Activated CD8-positive, alpha-beta T cell treated with anti-CD3 and anti-CD28 coated beads, Interleukin-2, amount 10 ng/mL, durations not matched to agents 7 days and 5 days (primary cell): ENCODE measurements around the gene TRIM16. TPM values are rescaled to one million over a fixed set of nuclear protein-coding genes. Genes with fewer than 3 reads are reported as not detected.
"Not testable (repeated sequence)": the region's sequence is repeated elsewhere in the genome, so short reads cannot be mapped to it uniquely, and the experiment has no call there.

Source experiments
- ATAC-seq: fragments of 150-1000 bp; cut with Tn5 transposase; one replicate; pipeline ENCODE4 v1.10.0; 2021; ENCODE audit warnings: moderate library complexity
- CTCF ChIA-PET: fragments of 350-600 bp; sonication (Branson Sonifier 250); formaldehyde crosslinking; loops from one replicate; lab custom pipeline; 2021; ENCODE audit warnings: antibody characterized with exemption; lab: Charles Lee
- POLR2A ChIA-PET: fragments of 350-600 bp; sonication (Branson Sonifier 250); formaldehyde crosslinking; loops from one replicate; lab custom pipeline; 2021; ENCODE audit warnings: antibody characterized with exemption; lab: Charles Lee
- DNase-seq: peaks from one replicate; pipeline ENCODE4 v3.0.0-alpha.2; 2020
- H3K27ac Mint-ChIP-seq: one replicate; pipeline ENCODE4 v1.8.0; 2021; ENCODE audit warnings: mild to moderate bottlenecking, mixed read lengths
- H3K27me3 Mint-ChIP-seq: one replicate; pipeline ENCODE4 v1.8.0; 2021; ENCODE audit warnings: low read depth, mixed read lengths
- H3K36me3 Mint-ChIP-seq: one replicate; pipeline ENCODE4 v1.8.0; 2021; ENCODE audit warnings: low read depth, mixed read lengths
- H3K4me1 Mint-ChIP-seq: one replicate; pipeline ENCODE4 v1.8.0; 2021; ENCODE audit warnings: low read depth, mixed read lengths
- H3K4me3 Mint-ChIP-seq: one replicate; pipeline ENCODE4 v1.8.0; 2021; ENCODE audit warnings: mild to moderate bottlenecking, mixed read lengths
- H3K9me3 Mint-ChIP-seq: one replicate; pipeline ENCODE4 v1.8.0; 2022; ENCODE audit warnings: mixed read lengths; ENCODE audit not compliant: insufficient read depth
- total RNA-seq, 2 experiments: library from RNA; stranded (reverse); gene quantifications; one replicate each; pipeline ENCODE4 v1.2.3, GENCODE V29; 2021

TRIM16 gene
- 10 to 100 TPM in 1 of 2 experiments, 1 to 10 TPM in 1; 10.0 to 11.9 TPM for total RNA-seq

DNA sequence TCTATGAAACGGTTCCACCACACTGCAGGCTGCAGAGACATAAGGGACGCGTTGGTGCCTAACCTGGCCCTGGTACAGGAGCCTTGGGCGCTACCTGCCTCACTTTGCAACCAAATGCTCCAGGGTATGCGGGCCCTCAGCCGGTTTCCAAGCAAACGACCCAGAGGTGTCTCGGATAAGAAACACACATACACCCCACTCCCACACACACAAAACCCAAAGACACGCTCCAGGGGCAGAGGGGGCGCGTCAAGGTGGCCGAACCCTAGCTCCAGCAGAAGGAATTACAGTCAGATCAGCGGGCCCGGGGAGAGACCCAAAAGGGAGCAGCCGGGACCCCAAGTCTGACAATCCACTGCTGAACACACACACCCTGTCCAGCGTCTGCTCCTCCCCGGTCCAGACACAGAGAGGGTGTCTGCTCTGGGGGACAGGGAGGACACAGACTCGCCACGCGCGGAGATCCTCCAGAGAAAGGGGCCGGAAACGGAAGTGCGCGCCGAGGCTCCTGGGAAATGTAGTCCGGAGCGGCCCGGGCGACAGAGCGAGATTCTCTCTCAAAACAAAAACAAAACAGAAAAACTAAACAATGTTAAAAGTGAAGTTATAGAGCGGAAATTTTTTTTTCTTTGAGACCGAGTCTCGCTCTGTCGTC is at the start of gene TRIM16:
TRIM16 (minus strand) TSS at position 488 of the 655 bp plus-strand sequence. CDS start 32,702 bp downstream, outside the sequence.
- H3K9me3 Mint-ChIP-seq, POLR2A ChIA-PET, H3K27me3 Mint-ChIP-seq, CTCF ChIA-PET: not testable (repeated sequence)
- H3K36me3 Mint-ChIP-seq, result peaks cover 11% of the 10 kb centered on the region
- DNase-seq, result peak; percentile 86
- peak within 1 kb of the TSS; percentile 93 for H3K27ac Mint-ChIP-seq
- peaks cover 37% of the 10 kb centered on the region for H3K4me1 Mint-ChIP-seq
- peak within 1 kb of the TSS; percentile 94 for H3K4me3 Mint-ChIP-seq
- ATAC-seq, result peak; percentile 96

DNA sequence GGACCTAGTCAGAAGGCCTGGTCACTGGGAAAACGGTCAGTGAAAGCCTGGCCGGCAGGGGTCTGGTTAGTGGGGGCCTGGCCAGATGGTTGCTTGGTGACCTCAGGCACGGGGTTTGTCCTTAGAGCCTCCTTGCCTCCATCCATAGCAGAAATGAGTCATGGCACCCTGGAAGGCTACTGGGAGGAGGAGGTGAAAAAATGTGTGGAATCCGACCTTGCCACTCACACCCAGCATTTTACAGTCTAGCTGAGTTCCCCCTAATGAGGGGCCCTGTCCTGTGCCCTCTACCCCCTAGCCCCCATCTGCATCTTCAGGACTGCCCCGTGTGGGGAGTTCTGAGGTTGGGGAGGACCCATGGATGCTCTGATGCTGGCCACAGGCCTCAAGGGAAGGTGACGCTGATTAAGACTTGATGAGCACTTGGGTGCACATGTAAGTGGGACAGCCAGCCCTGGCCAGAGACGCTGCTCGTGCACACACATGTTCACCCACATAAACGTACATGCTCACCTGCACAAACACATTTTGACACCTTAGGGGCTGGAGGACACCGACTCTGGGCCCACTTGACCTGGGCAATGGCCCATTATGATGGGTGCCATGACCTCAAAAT is 49.2 kb upstream of the TRIM16 start:
- POLR2A ChIA-PET, H3K9me3 Mint-ChIP-seq, H3K36me3 Mint-ChIP-seq, H3K4me3 Mint-ChIP-seq, H3K27ac Mint-ChIP-seq, H3K27me3 Mint-ChIP-seq, DNase-seq, H3K4me1 Mint-ChIP-seq, ATAC-seq, CTCF ChIA-PET: not testable (repeated sequence)

DNA sequence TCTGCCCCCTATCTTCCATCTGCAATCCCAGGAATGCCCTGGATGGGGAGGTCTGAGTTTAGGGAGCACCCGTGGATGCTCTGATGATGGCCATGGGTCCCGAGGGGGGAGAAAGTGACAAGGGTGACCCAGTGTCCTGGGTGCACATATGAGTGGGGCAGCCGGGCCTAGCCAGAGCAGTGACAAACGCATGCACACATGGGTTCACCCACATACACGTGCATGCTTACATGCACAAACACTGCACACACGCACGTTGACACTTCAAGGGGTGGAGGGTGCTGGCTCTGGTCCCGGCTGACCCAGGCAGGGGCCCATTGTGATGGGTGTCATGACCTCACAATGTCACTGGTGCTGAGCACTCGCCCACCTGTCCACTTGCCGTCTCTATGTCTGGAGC is 47.8 kb upstream of the TRIM16 start, which contains the start of gene TBC1D26:
TBC1D26 (plus strand) TSS at position 384 of the 400 bp plus-strand sequence. CDS start 3,066 bp downstream, outside the sequence.
- H3K4me1 Mint-ChIP-seq, H3K36me3 Mint-ChIP-seq, POLR2A ChIA-PET, DNase-seq, H3K27me3 Mint-ChIP-seq, H3K4me3 Mint-ChIP-seq, H3K27ac Mint-ChIP-seq, CTCF ChIA-PET, ATAC-seq, H3K9me3 Mint-ChIP-seq: not testable (repeated sequence)

DNA sequence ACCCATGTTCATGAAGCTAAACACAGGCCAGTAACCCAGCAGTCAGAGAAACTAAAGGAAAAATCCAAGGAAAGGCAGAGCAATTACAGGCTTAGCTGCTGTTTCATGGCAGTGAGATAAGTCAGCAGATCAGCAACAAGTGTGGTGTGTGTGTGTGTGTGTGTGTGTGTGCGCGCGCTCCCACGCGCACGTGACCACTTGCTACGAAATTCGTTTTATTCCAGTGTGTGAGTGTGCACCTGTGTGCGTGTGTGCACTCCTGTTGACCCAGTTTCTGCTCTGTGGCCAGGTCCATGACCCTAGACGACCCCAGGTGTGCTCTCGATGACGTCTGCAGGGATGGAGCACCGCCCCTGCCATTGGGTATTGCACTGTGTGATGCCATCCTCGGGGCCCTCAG is 46.4 kb upstream of the TRIM16 start:
- H3K27me3 Mint-ChIP-seq, CTCF ChIA-PET, H3K36me3 Mint-ChIP-seq, DNase-seq, H3K27ac Mint-ChIP-seq, H3K9me3 Mint-ChIP-seq, H3K4me1 Mint-ChIP-seq, ATAC-seq, H3K4me3 Mint-ChIP-seq, POLR2A ChIA-PET: not testable (repeated sequence)

DNA sequence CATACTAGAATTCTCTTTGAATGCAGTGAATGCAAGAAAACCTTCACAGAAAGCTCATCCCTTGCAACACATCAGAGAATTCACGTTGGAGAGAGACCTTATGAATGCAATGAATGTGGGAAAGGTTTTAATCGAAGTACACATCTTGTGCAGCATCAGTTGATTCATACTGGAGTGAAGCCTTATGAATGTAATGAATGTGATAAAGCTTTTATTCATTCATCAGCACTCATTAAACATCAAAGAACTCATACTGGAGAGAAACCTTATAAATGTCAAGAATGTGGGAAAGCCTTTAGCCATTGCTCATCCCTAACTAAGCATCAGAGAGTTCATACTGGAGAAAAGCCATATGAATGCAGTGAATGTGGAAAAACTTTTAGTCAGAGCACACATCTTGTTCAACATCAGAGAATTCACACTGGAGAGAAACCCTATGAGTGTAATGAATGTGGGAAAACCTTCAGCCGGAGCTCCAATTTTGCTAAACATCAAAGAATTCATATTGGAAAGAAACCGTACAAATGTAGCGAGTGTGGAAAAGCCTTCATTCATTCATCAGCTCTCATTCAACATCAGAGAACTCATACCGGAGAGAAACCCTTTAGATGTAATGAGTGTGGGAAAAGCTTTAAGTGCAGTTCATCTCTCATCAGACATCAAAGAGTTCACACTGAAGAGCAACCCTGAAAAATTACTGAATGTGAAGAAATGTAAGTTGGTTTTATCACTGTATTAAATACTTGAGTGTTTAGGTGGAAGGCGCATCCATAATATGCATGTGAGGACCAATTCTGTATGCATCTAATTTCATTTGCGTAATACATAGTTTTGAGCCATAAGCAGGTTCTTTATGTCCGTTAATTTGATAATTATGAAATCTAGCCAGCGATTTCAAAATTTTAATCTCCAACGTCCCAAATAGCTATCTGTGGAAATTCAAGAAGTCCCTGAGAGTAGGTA is 32.8 kb upstream of the TRIM16 start:
- H3K4me3 Mint-ChIP-seq, POLR2A ChIA-PET, H3K27ac Mint-ChIP-seq, CTCF ChIA-PET, DNase-seq, ATAC-seq, H3K4me1 Mint-ChIP-seq, H3K27me3 Mint-ChIP-seq: not testable (repeated sequence)
- Mint-ChIP-seq H3K36me3 (peaks cover 39% of the 10 kb centered on the region), H3K9me3 (peaks cover 34% of the 10 kb centered on the region)

DNA sequence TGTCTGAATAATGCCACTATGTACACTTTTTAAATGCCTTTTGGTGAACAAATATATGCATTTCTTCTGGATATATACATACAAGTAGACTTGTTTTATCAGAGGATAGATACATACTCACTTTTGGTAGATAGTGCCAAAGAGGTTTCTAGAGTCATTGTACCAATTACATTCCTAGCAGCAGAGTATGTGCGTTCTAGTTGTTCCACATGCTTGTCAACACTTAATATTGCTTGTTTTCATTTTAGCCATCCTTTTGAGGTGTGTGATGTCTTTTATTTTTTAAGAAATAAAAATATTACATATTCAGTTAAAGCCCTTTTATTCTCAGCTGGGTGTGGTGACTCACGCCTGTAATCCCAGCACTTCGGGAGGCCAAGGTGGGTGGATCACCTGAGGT is 24.8 kb upstream of the TRIM16 start:
- H3K4me3 Mint-ChIP-seq, POLR2A ChIA-PET, ATAC-seq, H3K27me3 Mint-ChIP-seq, DNase-seq, CTCF ChIA-PET, H3K4me1 Mint-ChIP-seq, H3K27ac Mint-ChIP-seq: not testable (repeated sequence)
- H3K36me3 Mint-ChIP-seq, result peaks cover 60% of the 10 kb centered on the region
- peaks cover 35% of the 10 kb centered on the region for H3K9me3 Mint-ChIP-seq

DNA sequence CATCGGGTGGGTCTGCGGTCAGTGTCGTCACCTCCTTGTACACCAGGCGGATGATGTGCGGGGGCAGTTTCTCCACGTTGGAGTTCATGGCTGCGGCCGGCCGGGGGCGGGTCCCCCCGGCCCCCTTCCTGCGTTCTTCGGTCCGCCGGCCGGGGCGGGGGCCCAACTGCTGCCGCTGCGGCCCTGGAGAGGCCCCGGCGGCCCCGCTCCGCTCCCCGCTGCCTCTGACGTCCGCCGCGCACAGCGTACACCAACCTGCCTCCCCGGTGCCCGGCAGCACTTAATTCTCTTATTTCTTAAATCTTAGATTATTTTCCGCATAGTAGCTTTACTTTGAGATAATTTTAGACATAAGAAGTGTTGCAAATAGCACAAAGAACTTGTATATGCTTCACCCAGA is 20.7 kb upstream of the TRIM16 start:
- DNase-seq, H3K27ac Mint-ChIP-seq, H3K4me1 Mint-ChIP-seq, POLR2A ChIA-PET, H3K27me3 Mint-ChIP-seq, CTCF ChIA-PET, H3K4me3 Mint-ChIP-seq, ATAC-seq: not testable (repeated sequence)
- Mint-ChIP-seq H3K36me3 (peaks cover 66% of the 10 kb centered on the region), H3K9me3 (peaks cover 33% of the 10 kb centered on the region)

DNA sequence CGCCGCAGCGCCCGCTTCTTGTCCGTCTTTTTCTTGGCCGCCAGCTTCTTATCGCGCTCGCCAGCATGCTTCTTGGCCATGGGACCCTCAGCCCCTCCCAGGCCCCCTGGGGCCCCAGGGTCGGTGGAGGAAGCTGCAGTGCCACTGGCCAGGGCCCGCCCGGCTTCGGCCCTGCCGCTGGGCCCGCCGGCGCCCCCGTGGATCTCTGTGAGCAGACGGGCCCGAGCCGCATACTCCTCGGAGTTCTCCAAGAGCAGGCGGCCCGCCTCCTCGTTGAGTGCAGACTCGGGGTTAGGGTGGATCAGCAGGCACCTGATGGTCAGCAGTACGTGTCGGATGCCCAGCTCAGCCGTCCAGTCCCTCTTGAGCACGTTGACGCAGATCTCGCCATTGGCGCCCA is 20.1 kb upstream of the TRIM16 start:
- DNase-seq, CTCF ChIA-PET, H3K4me3 Mint-ChIP-seq, ATAC-seq, H3K27me3 Mint-ChIP-seq, H3K27ac Mint-ChIP-seq, POLR2A ChIA-PET, H3K4me1 Mint-ChIP-seq: not testable (repeated sequence)
- H3K36me3 Mint-ChIP-seq, result peaks cover 61% of the 10 kb centered on the region
- peaks cover 30% of the 10 kb centered on the region for H3K9me3 Mint-ChIP-seq

DNA sequence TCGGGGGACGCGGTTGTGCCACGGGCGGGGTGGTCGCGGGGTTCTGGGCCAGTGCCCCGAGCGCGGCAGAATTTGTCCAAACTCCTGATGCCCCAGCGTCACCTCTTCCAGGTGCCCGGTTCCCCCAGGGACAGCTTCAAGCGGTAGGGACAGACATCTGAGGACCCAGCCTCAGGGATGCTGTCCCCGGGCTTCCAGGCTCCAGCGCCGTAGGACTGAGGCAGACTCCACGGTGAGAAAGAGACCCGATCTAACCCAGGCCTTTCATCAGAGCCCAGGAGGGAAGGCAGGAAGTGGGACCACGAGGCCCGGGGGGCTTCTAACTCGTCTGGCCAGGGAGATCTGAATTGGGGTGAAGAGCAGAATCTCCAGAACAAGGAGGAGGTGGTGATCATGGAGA is 15.8 kb upstream of the TRIM16 start:
- POLR2A ChIA-PET, result interaction anchor here (0.6 kb wide), 1 partner anchor 270 kb away, joined by 3 read pairs; no protein-coding TSS in a partner anchor
- Mint-ChIP-seq H3K4me1 (peaks cover 12% of the 10 kb centered on the region), H3K27ac (peak overlapping the region; percentile 92), H3K4me3 (peak overlapping the region; percentile 88), H3K36me3 (peaks cover 28% of the 10 kb centered on the region)
- DNase-seq, H3K9me3 Mint-ChIP-seq, H3K27me3 Mint-ChIP-seq, CTCF ChIA-PET: not testable (repeated sequence)
- peak; percentile 13 for ATAC-seq

DNA sequence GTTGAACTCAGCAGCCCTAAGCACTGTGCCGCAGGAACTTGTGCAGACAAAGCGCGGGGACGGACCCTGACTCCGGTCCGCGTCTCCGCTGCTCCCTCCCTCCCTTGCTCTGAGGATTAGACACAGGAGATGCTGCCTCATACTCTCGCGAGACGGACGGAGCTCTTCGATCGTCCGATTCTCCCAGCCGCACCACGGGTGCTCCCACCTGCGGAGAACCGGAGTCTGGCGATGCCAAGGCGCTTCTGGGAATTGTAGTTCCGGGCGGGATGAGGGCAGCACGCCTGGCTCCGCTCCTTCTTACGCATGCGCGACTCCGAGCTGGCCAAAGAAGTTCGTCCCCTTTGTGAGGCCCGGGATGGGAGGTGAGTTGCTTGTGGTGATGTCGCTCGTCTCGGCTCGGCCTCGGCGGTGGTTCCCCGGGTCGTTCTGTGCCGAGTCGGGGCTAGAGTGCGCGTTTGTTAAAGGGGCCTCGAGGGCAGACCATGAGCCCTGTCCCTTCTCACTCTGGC is 15.4 kb upstream of the TRIM16 start, which contains the start of gene ZNF286A:
ZNF286A (plus strand) TSS at position 340 of the 512 bp plus-strand sequence. CDS start 578 bp downstream, outside the sequence.
- POLR2A ChIA-PET, result interaction anchor here (0.6 kb wide), 1 partner anchor 270 kb away, joined by 3 read pairs; no protein-coding TSS in a partner anchor
- DNase-seq, result peak; percentile 96
- H3K4me1 Mint-ChIP-seq, result peaks cover 12% of the 10 kb centered on the region

DNA sequence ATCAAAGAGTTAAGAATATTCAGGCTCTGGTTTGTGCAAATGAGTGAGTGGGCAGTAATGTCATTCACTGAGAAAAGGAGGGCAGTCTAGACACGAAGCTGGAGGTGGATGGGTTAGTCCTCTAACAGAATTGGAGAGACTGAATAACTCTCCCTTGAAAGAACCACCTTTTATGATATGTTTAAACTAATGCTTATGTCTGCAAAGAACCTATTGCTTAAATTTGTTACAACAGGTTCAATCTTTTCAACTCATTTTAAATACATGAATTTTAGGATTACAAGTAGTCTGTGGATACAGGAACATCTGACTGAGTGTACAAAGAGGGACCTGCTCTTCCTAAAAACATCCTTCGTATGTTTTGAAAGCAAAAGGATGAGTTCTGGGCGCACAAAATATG is 14.9 kb upstream of the TRIM16 start:
- DNase-seq, POLR2A ChIA-PET, CTCF ChIA-PET, H3K9me3 Mint-ChIP-seq, H3K27me3 Mint-ChIP-seq: not testable (repeated sequence)
- H3K4me1 Mint-ChIP-seq, result peaks cover 12% of the 10 kb centered on the region
- peaks cover 24% of the 10 kb centered on the region for H3K36me3 Mint-ChIP-seq
- peak overlapping the region; percentile 88 for H3K4me3 Mint-ChIP-seq
- peak overlapping the region; percentile 92 for H3K27ac Mint-ChIP-seq
- peak; percentile 3 for ATAC-seq

More for the DNA sequence above, 15.4 kb upstream of the TRIM16 start, which contains the start of gene ZNF286A:
- H3K27me3 Mint-ChIP-seq, CTCF ChIA-PET, H3K9me3 Mint-ChIP-seq: not testable (repeated sequence)
- Mint-ChIP-seq H3K4me3 (peak within 1 kb of the TSS; percentile 88), H3K27ac (peak within 1 kb of the TSS; percentile 92), H3K36me3 (peaks cover 25% of the 10 kb centered on the region)
- ATAC-seq, result peak; percentile 99
